Mucosa of descending colon (tissue), 3 donors: ENCODE results near the gene CTSF. TPM values are rescaled to one million over a fixed set of nuclear protein-coding genes. Genes with fewer than 3 reads are reported as not detected.
"Not testable (repeated sequence)": the region's sequence is repeated elsewhere in the genome, so short reads cannot be mapped to it uniquely, and the experiment has no call there.

Experiments
- ATAC-seq: fragments of 200-7000 bp; cut with Tn5 transposase; one replicate; pipeline ENCODE4 v1.9.1; 2020; ENCODE audit warnings: mild to moderate bottlenecking, moderate library complexity
- DNase-seq, 3 donors: peaks; one replicate each; pipeline ENCODE4 v3.0.0-alpha.2; 2020
- H3K36me3 ChIP-seq: fragments of 200-600 bp; one replicate; pipeline ENCODE4 v1.8.0; 2021; ENCODE audit warnings: low read depth, mild to moderate bottlenecking
- H3K4me1 ChIP-seq: fragments of 200-600 bp; one replicate; pipeline ENCODE4 v1.8.0; 2021; ENCODE audit warnings: low read depth, mild to moderate bottlenecking
- H3K4me3 ChIP-seq: fragments of 200-600 bp; one replicate; pipeline ENCODE4 v1.8.0; 2021; ENCODE audit warnings: mild to moderate bottlenecking
- H3K9me3 ChIP-seq: fragments of 200-600 bp; one replicate; pipeline ENCODE4 v1.8.0; 2021; ENCODE audit warnings: mild to moderate bottlenecking
- CTCF ChIP-seq: fragments of 200-600 bp; IDR thresholded peaks from one replicate; pipeline ENCODE4 v1.8.0; 2022; ENCODE audit warnings: antibody characterized with exemption, mild to moderate bottlenecking
- intact Hi-C, 2 donors: fragments of 100-400 bp; cut with DNase I in 1 of 2; cut with micrococcal nuclease in 1 of 2; formaldehyde crosslinking; loops; one replicate each; pipeline versions ENCODE4 v1.11.0 to v1.11.1; 2022; cut with DNase I, micrococcal nuclease
- total RNA-seq, 3 donors: library from RNA; stranded (reverse); fragmentation: NEBNext Ultra II Directional in 2 of 3; extraction: Animal tissue kit (Norgen Biotek cat#: 25700) in 2 of 3; gene quantifications; one replicate each; pipeline versions ENCODE4 v1.2.1 to v1.2.4, GENCODE V29; 2021 to 2023
- donor health status: DM: no; HTN: no; CAD: no; lungs with moderate emphysema.
- donor health status: DM: no; HTN: no; CAD: no.
- donor health status: DM: no; HTN: yes; CAD: no.

Gene CTSF
- total RNA-seq, 3 donors from 2014 or later, result 5.8 to 84.3 (median 8.3) TPM

GRCh38 chr11:66542362-66542761 is 26.0 kb downstream of the CTSF start:
- ATAC-seq, result no peak
- no peaks in the 10 kb centered on the region for H3K9me3 ChIP-seq
- TF ChIP-seq CTCF, result no peak
- DNase-seq, result no peak
- peaks cover 25% of the 10 kb centered on the region for H3K4me1 ChIP-seq
- H3K36me3 ChIP-seq, result no peaks in the 10 kb centered on the region
- H3K4me3 ChIP-seq, result no peak overlapping the region
- intact Hi-C loops, result no loop called here

GRCh38 chr11:66541892-66542291 is 26.5 kb downstream of the CTSF start:
- DNase-seq (no peak), ATAC-seq (no peak)
- H3K4me1 ChIP-seq, result peaks cover 23% of the 10 kb centered on the region
- H3K4me3 ChIP-seq, result no peak overlapping the region
- intact Hi-C loops, result no loop called here
- TF ChIP-seq CTCF, result no peak
- no peaks in the 10 kb centered on the region for H3K36me3 ChIP-seq
- no peaks in the 10 kb centered on the region for H3K9me3 ChIP-seq

- peaks cover 18% of the 10 kb centered on the region for H3K4me1 ChIP-seq
- H3K4me3 ChIP-seq, DNase-seq, H3K36me3 ChIP-seq, ATAC-seq, H3K9me3 ChIP-seq, intact Hi-C loops: not testable (repeated sequence)
Observed at GRCh38 chr11:66540598-66540997, 27.8 kb downstream of the CTSF start.

GRCh38 chr11:66539870-66540213 is 28.6 kb downstream of the CTSF start:
- Histone ChIP-seq H3K36me3 (no peaks in the 10 kb centered on the region), H3K9me3 (no peaks in the 10 kb centered on the region), H3K4me3 (no peak overlapping the region), H3K4me1 (peaks cover 11% of the 10 kb centered on the region)
- no peak for DNase-seq
- intact Hi-C loops, result no loop called here
- ATAC-seq, result no peak
- TF ChIP-seq CTCF, result no peak

GRCh38 chr11:66539170-66539869 is 29.1 kb downstream of the CTSF start:
- DNase-seq, result no peak
- ATAC-seq, result no peak
- no peak overlapping the region for H3K4me3 ChIP-seq
- H3K9me3 ChIP-seq, result no peaks in the 10 kb centered on the region
- peaks cover 7% of the 10 kb centered on the region for H3K4me1 ChIP-seq
- intact Hi-C loops, result no loop called here
- no peak for TF ChIP-seq CTCF
- no peaks in the 10 kb centered on the region for H3K36me3 ChIP-seq

- ATAC-seq, result no peak
- intact Hi-C loops, result no loop called here
- Histone ChIP-seq H3K9me3 (no peaks in the 10 kb centered on the region), H3K4me1 (no peaks in the 10 kb centered on the region), H3K36me3 (no peaks in the 10 kb centered on the region), H3K4me3 (no peak overlapping the region)
- no peak for DNase-seq
- TF ChIP-seq CTCF, result no peak
Observed at GRCh38 chr11:66532784-66533183, 35.6 kb downstream of the CTSF start.
